Measurements from ENCODE around the gene CAMKK2.
"Not testable (repeated sequence)": the region's sequence is repeated elsewhere in the genome, so short reads cannot be mapped to it uniquely, and the experiment has no call there.

Gene CAMKK2

DNA sequence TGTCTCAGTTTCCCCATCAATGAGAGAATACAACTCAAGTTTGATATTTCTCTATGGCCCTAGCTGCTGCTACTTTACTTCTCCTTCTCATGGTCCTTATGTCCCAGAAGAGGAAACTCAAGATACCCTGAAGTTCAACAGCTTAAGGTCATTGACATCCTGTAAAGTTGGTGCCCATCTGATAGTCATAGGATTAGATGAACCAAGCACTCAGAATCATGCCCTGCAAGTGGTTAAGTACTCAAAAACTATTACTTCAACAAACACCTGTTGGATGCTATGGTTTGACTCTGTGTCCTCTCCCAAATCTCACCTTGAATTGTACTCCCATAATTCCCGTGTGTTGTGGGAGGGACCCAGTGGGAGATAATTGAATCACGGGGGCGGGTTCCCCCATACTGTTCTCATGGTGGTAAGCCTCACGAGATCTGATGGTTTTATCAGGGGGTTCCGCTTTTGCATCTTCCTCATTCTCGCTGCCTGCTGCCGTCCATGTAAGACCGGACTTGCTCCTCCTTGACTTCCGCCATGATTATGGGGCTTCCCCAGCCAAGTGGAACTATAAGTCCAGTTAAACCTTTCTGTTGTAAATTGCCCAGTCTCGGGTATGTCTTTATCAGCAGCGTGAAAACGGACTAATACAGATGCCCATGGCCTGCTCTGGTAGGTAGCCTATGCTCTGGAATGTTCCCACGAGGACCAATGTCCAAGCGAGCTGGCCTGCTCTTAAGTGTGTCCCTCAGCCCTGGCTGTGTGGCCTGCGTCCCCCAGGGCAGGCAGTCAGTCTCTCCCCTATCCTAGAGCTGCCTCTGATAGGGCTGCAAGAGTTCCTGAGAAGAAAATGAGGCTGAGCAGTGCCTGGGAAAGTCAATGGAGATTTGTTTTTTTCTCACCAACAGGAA, 18.1 kb downstream of the CAMKK2 start:
- no peak for DNase-seq

DNA sequence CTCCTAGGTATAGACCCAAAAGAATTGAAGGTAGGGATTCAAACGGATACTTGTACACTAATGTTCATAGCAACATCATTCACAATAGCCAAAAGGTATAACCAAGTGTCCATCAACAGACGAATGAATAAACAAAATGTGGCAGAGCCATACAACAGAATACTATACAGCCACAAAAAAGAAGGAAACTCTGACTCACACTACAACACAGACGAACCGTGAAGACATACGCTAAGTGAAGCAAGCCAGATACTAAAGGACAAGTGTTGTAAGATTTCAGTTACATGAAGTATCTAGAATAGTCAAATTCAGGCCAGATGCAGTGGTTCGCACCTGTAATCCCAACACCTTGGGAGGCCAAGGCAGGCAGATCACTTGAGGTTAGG, 19.1 kb downstream of the CAMKK2 start:
- DNase-seq: no peak

DNA sequence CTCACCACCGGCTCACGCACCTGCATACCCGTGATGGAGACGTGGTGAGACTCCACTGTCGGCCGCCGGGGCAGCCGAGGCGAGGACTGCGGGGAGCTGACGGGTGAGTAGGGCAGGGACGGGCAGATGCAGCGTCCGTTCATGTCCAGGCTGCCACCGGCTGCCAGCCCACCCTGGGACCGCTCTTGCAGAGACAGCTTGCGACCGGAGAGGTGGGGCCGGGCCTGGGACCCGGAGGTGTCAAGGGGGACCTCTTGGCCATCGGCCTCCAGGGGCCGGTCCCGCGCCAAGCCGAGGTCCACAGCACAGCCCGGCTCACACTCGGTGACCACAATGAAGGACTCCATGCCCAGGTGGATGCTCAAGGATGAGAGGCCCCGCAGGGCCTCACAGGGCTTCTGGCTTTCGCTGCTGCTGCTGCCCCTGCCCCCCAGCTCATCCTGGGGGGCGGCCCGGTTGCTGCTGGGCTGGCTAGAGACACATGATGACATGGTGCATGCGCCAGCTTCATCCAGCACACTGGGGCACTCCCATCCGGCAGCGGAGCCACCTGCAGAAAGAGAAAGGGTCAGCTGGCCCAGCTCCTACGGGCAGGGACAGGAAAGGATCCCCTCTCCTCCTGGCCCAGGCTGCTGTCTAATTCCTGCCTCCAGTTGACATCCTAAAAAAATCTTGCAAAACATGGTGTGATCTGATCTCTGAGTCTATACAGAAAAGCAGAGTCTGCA, 22.3 kb downstream of the CAMKK2 start:
- DNase-seq: no peak

DNA sequence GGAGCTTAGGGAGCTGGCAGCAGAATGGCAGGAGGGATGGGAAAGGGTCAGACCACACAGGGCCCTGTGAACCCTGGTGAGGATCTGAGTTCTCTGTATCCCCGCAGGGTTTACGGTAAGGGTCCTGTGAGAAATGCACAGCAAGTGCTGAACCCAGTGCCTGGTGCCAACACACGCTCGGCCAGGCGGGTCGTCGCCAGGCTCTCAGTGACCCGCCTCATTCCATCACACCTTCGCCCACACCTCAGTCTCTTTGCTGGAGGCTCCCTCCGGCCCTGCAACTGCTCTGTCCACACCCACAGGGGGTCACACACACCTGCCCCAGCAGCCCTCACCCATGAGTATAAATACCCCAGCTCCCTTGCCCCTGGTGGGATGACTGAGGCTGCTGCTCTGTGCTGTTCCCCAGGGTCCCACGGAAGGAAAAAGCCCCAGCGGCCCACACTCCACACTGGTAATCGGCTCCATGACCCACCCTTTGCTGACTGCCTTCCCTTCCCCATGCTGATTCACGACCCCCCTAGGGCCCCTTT, 23.1 kb downstream of the CAMKK2 start:
- DNase-seq: no peak

DNA sequence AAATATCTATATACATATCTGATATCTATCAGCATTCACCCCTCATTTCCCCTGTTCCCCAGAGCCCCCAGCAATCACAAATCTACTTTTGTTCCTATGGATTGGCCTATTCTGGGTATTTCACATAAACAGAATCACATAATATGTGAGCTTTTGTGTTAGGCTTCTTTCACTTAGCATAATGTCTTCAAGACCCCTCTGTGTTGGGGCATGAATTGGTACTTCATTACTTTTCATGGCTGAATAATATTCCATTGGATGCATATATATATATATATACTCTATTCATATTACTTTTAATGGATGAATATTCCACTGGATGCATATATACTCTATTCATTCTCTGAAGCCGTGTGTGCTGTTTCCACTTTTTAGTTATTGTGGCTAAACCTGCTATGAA, 28.7 kb downstream of the CAMKK2 start:
- no peak for DNase-seq

DNA sequence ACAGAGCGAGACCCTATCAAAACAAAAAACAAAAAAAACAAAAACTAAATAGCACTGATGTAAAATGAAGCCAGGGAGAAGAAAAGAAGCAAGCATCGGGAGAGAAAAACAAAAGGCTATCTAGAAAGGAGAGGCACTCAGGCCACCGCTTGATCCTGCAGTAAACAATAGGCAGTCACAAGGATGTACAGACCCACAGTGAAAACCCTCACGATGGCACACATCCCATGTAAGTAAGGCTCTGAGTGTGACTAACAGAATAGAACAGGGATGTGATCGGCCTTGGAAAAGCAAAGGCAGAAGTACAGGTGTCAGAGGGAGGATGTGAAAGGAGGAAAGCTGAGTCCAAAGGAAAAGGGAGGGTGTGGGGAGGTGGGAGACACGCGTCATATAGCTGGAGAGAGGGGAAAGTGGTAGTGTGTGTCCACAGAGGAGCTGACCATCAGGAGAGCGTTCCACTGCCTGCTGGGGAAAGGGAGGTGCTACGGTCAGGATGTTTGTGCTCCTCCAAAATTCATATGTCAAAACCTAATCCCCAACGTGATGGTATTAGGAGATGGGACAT, 31.5 kb downstream of the CAMKK2 start:
- DNase-seq: no peak

DNA sequence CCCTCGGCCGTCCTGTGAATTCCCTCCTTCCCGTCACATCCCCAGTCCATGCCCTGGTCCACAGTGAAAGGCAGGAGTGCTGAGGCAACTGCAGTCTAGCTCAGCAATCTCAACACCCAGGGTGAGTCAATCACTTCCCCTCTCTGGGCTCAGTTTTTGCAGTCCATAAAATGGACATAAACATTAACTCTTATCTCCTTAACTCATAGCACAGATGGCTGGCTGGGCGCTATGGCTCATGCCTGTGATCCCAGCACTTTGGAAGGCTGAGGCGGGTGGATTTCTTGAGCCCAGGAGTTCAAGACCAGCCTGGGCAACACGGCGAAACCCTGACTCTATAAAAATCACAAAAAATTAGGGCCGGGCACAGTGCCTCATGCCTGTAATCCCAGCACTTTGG, 32.4 kb downstream of the CAMKK2 start:
- no peak for DNase-seq

DNA sequence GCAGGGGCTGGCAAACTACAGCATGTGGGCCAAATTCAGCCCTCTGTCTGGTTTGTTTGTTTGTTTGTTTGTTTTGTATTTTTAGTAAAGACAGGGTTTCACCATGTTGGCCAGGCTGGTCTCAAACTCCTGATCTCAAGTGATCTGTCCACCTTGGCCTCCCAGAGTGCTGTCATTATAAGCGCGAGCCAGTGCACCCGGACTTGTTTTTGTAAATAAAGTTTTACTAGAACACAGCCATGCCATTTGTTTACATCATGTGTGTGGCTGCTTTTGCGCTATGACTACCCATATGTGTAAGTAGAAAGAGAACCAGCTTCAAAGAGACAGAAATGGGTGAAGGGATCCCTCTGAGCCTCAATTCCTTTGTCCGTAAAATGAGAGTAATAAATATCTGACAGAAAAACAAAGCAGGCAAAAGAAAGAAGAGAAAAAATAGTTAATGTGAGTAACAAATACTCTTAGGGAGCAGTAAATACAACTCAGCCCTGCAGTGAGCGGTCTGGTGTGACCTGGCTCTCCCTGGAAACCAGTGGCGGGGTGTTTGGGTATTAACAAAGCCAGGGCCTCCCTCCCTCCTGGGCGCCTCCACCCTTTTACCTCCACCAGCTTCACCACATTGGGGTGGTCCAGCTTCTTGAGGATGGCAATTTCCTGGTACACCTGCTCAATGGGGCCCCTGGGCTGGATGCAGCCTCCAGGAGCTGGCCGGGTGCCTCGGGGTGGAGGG, 33.1 kb downstream of the CAMKK2 start:
- DNase-seq: no peak

DNA sequence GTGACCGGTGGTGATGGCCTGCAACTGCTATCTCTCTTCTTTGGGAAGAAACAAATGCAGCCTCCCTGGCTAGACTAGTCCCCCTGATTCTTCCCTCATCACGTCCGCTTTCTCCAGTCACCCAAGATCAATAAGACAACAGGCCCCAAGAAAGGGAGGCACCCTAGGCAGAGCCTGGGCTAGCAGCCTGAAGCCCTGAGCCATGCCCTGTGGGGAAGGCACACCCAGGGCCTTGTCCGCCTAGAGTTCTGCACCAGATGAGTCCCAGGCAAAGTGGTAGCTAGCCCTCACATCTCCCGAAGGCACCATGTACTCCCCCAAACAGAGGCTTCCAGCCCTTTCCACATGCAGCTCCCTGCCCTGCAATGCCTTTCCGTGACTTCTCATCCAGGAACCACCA, 35.1 kb downstream of the CAMKK2 start:
- DNase-seq: no peak

DNA sequence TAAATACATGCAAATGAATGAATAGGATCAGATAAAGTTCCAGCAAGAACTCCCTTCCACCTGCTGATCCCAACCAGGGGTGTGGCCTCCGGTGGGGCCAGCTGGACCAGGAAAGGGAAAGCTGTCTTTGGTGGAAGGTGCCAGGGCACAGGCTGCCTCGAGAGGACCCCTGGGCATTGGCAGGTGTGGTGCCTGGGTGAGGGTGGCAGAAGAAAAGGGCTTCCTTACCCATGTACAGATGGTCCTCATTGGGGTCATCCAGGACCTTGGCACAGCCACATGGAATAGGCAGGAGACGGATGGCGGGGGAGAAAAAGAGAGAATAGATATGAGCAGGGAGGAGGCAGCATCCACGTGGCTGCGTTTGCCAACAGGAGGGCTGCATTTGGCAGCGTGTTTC, 36.4 kb downstream of the CAMKK2 start:
- DNase-seq: no peak

DNA sequence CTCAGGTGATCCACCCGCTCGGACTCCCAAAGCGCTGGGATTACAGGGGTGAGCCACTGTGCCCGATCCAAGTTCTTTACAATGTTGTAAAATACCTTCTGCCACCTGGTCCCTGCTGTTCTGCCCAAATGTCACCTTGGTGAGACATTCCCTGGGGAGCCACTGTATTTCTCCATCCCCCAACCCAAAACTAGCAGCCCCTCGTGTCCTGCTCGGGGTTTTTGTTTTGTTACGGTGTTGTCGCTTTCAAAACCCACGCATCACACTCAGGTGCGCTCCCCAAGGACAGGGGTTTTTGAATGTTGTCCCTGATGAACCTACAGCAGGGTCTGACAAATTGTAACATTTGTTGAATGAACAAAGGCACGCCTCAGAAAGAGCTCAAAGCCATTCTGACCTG, 37.4 kb downstream of the CAMKK2 start:
- DNase-seq: no peak

DNA sequence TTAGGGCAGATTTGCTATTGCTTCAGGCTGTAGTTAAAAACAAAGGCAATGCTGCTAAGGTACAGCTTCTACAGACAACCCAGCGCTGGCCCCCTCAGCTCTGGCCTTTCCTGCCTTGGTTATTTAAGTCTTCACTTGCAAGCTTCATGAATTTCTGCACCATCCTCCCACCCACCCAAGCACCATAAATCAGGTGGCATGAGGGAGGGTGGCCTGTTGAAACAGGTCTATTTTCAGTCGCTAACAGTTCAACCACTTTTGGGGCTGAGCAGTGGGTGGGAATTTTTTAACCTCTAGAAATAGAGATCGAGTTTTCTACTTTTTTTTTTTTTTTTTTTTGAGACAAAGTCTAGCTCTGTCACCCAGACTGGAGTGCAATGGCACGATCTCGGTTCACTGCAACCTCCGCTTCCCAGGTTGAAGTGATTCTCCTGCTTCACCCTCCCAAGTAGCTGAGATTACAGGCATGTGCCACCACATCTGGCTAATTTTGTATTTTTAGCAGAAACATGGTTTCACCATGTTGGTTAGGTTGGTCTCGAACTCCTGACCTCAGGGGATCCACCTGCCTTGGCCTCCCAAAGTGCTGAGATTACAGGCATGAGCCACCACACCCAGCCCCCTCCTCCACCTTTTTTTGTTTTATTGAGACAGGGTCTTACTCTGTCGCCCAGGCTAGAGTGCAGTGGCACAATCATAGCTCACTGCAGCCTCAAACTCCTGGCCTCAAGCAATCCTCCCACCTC, 38.6 kb downstream of the CAMKK2 start:
- not testable (repeated sequence) for DNase-seq

DNA sequence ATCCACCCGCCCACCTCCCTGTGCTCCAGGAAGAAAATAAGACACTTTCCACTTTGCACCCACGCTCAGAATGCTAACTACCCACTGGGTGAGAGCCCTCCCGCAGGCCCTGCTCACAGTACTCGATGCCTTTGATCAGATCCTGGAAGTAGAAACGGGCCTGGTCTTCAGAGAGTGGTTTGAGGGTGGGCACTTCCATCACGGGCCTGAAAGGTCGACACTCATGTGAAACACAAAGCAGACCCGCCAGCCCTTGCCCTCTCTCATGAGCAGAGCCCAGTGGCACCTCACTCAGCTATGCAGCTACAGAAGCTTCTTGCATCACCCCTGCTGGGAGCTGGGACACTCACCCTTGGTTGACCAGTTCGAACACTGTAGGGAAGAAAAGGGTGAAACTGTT, 41.1 kb downstream of the CAMKK2 start:
- no peak for DNase-seq

DNA sequence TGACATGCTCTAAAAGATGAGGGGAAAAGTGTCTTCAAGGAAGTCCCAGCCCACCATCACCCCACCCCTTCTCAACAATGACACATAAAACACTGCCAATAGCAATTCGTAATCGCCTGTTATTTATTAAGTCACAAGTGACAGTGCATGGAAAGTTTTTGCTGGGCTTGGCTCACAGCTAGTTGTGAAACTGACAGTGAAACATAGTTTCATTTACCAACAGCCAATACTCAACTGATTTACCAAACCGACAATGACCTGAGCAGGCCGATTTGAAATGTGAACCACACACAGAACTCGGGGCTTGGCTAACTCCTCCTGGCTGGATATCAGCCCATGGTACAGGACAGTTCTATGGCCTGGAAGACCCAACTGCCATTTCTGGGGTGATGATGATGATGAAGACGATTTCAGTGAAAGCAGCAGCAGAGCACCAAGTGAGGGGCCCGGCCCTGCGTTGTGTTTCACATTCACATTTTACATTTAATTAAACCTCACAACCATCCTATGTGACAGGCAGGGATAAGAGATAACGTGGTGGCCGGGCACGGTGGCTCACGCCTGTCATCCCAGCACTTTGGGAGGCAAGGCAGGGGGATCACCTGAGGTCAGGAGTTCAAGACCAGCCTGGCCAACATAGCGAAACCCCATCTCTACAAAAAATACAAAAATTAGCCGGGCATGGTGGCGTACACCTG, 42.7 kb downstream of the CAMKK2 start:
- no peak for DNase-seq

DNA sequence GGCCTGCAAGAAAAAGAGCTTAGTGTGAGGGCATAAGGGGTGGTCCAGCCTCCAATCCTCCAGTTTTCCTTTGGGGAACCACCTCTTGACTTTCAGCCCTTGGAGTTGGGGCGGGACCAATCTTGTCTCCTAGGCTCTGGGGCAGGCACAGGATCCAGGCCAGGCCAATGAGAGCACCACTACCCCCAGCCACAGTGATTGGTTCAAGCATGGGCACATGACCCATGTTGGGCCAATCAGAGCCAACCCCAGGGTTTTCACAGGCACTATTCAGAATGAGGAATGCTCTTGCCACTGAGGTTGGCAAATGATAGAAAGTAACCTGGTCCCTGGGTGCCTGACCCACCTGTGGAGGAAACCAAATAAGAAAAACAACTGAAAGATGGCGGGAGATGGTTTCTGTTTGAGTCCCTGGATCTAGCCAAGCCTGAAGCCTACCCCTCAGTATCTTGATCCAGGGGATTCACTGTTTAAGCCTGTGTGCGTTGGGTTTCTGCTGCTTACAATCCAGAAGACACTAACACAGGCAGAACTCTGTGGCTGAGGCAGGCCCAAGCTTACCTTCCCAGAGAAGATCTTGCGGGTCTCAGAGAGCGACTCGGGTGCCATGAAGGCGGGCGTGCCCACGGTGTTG, 43.7 kb downstream of the CAMKK2 start:
- DNase-seq: no peak

DNA sequence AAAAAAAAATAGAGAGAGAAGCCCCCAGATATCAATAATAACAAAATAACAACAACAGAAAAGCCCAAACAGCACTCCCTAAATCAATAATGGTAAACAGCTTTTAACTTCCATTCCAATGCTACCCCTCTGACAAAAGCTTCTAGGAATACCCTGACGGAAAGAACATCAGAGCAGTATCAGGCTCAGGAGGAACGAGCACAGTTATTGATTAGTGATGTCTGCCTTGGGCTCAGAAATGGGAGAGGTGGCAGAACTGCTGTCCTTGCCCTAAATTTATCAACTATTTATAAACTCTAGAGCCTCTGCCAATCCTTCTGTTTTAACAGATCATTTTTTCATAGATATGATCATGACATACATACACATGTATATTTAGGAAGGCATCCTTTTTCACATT, 44.7 kb downstream of the CAMKK2 start:
- DNase-seq: no peak

DNA sequence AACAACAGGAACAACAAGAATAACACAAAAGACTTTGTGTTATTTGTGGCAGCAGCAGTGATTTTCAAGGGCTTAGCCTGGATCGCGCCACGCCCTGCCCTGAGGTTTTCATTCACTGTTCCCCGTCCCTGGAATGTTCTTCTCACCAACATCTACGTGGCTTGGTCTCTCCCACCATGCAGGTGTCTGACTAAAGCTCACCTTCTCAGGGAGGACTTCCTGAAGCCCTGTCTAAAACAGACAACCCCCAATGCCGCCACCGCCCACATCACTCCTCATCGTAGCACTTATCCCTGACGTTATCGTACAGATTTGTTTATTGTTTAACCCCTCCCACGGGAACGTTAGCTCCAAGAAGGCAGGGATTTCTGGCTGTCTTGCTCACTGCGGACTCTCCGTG, 46.1 kb downstream of the CAMKK2 start:
- no peak for DNase-seq

DNA sequence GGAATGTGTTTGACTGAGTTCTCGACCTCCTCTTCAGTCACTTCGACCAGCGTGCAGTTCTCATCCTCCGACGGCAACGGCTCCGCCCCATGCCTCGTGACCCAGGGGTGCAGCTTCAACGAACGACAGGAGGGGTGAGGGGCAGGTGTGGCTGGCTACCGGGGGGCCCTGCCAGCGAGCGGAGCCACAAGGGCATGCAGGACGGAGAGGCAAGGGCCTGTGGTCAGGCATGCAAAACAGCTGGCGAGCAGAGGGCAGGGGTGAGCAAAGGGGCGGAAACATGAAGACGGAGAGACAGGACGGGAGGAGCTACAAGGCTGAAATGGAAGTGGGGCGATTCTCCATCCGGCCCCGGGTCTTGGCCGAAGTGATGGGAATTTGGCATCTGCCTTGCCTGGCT, 47.9 kb downstream of the CAMKK2 start:
- no peak for DNase-seq

DNA sequence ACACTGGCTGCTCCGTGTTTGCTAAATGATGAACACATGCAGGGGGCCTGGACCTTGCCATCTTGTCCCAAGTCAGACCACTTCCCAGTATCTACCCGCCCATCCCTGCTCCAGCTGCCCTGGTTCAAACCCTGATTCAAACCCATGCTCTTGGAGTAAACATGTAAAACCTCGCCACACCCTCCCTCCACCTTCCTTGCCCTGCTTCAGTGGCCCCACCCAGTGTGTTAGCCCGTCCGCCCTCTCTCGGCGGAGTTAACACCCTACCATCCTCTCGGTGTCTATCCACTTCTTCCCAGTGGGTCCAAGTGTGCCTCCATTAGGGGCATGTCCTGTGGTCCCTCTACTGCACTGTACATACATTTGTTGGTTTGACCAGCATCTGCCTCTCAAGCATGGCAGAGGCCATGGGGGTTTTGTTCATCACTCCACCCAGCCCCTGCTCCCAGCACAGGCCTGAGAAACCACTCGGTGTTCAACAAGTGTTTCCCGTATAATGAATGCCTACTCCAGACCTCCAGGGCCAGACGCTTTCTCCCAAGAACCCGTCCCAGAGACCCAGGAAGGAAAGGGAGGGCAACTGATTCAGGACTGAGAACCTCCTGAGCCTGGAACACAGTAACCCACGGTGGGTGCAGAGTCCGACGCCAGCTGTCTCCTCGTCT, 49.5 kb downstream of the CAMKK2 start:
- no peak for DNase-seq

DNA sequence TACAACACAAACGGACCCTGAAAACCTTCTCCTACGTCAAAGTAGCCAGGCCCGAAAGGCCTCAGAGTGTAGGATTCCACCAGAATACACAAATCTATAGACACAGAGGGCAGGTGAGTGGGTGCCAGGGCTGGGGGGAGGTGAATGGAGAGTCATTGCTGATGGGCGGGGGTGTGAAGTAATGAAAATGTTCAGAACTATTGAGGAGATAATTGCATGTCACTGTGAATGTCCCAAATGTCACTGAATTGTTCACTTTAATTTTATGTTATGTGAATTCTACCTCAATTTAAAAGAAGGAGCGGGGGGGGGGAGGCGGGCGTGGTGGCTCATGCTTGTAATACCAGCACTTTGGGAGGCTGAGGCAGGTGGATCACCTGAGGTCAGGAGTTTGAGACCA, 50.6 kb downstream of the CAMKK2 start:
- DNase-seq: no peak

DNA sequence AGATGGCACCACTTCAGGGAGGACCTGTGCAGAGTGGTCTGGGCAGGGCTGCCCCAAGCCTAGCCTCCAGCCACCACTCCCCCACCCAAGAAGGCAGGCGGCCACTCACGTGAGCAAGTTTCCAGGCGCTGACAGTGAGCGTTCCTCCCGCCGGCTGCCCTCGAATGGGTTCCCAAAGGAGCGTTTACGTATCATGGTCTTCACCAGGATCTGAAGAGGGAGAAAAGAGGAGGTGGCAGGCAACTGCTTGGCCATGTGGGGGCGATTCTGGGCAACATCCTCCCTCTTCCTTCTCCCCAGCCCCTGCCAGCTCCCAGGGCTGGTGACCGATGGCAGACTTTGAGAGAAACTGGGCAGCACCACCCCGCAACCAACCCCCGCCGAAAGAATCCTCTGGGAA, 51.5 kb downstream of the CAMKK2 start:
- DNase-seq: no peak

Data from HCEC 1CT (cell line).